Middle frontal gyrus (tissue), 1 donor: ENCODE results near the gene LRRC40.
"Not testable (repeated sequence)": the region's sequence is repeated elsewhere in the genome, so short reads cannot be mapped to it uniquely, and the experiment has no call there.

Source experiments
- DNase-seq: peaks from one replicate; pipeline ENCODE4 v3.0.0-alpha.2; 2015; ENCODE audit warnings: low spot score; ENCODE audit errors: extremely low spot score

Gene LRRC40

DNA sequence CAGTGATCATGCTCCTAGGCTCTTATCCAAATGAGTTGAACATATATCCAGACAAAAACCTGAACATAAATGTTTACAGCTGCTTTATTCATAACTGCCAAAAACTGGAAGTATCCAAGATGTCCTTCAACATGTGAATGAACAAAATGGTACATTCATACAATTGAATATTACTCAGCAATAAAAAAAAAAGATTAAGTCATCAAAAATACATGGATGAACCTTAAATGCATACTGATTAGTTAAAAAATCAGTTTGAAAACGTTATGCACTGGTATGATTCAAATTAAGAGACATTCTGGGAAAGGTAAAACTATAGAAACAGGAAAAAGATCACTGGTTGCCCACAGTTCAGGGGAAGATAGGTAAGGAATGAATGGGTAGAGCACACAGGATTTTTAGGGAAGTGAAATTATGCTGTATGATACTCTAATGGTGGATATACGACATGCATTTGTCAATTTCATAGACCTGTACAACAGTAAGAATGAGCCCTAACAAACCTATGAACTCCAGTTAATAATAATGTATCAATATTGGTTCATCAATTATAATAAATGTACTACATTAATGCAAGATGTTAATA, 3.1 kb downstream of the LRRC40 start:
- no peak for DNase-seq

DNA sequence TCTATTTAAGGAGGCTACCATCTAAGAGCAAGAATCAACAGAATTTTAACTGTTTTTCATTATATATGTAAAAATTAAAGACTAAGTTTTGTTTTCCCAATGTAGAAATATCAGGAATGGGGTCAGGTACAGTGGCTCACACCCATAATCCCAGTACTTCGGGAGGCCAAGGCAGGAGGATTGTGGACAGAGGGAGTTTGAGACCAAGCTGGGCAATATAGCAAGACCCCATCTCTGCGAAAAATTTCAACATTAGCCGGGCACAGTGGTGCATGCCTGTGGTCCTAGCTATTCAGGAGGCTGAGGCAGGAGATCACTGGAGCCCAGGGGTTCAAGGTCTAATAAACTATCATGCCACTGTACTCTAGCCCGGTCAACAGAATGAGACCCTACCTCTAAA, 5.3 kb downstream of the LRRC40 start:
- no peak for DNase-seq

DNA sequence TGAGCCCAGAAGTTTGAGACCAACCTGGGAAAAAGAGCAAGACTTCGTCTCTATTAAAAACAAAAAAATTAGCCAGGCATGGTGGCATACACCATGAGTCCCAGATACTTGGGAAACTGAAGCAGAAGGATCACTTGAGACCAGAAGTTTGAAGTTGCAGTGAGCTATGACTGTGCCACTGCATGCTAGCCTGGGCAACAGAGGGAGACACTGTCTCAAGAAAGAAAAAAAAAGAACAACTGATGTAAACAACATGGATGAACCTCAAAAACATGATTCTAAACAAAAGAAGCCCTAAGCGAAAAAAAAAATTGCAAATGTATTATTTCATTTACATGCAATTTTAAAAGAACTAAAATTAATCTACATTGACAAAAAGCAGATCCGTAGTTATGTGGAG, 9.0 kb downstream of the LRRC40 start:
- no peak for DNase-seq

DNA sequence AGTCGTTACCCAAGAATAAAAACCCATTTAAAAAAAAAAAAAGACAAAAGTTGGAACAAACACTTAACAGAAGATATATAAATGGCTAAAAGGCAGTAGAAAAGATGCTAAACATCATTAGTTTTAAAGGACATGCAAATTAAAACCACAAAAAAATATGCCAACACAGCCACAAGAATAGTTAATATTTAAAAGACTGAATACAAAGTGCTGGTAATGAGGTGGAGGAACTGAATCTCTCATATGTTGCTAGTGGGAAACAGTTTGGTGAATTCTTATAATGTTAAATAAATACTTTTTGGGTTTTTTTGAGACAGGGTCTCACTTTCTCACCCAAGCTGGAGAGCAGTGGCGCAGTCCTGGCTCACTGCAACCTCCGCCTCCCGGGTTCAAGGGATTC, 10.0 kb downstream of the LRRC40 start:
- no peak for DNase-seq

DNA sequence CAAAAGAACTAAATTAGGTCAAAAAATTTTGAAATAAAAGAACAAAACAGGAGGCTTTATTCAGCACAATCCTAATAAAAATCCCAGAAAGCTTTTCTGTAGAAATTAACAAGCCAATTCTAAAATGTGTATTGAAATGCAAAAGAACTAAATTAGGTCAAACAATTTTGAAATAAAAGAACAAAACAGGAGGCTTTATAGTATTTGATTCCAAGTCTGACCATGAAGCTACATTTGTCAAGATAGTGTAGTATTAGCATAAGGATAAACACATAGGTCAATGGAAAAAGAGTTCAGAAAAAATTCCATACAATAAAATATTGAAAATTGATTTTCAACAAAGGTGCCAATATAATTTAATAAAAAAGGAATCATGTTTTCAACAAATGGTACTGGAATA, 10.8 kb downstream of the LRRC40 start:
- DNase-seq: no peak

DNA sequence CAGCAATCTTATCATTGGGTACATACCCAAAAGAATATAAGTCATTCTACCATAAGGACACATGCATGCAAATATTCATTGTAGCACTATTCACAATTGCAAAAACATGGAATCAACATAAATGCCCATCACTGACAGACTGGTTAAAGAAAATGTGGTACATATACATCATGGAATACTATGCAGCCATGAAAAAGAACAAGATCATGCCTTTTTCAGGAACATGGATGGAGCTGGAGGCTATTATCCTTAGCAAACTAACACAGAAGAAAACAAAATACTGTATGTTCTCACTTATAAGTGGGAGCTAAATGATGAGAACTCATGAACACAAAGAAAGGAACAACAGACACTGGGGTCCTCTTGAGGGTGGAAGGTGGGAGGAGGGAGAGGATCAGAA, 12.9 kb downstream of the LRRC40 start:
- DNase-seq: not testable (repeated sequence)

DNA sequence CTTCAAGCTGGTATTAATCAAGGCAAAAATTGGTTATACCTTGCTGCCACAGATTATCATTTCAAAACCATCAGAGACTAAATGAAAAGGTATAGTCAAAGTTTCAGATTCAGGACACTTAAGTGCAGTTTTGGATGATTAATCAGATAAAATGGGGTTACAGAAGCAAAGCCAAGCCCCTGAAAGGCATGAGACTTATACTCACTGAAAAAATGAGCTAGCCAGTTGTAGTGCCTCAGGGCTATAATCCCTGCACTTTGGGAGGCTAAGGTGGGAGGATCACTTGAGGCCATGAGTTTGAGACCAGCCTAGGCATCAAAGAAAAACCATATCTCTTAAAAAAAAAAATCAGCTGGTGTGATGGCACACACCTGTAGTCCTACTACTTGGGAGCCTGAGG, 15.2 kb downstream of the LRRC40 start:
- DNase-seq: no peak

DNA sequence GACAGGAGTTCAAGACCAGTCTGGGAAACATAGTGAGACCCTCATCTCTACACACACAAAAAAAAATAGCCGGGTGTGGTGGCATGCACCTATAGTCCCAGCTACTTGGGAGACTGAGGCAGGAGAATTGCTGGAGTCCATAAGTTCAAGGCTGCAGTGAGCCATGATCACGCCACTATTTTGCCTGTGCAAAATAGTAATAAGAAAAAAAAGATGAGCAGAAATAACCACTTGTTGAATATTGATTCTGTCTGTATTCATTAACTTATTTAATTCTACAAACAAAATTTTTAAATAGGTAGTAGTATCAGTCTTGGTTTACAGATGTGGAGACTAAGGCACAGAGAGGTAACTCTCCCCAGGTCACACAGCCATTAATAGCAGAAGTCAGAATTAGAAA, 16.9 kb downstream of the LRRC40 start:
- DNase-seq: no peak

DNA sequence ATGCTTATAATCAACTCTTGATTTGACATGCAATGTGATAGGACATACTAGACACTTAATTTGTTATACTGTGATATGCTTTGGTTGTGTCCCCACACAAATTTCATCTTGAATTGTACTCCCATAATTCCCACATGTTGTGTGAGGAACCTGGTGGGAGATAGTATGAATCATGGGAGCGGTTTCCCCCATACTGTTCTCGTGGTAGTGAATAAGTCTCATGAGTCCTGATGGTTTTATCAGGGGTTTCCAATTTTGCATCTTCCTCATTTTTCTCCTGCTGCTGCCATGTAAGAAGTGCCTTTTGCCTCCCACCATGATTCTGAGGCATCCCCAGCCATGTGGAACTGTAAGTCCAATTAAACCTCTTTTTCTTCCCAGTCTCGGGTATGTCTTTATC, 20.2 kb downstream of the LRRC40 start:
- not testable (repeated sequence) for DNase-seq

DNA sequence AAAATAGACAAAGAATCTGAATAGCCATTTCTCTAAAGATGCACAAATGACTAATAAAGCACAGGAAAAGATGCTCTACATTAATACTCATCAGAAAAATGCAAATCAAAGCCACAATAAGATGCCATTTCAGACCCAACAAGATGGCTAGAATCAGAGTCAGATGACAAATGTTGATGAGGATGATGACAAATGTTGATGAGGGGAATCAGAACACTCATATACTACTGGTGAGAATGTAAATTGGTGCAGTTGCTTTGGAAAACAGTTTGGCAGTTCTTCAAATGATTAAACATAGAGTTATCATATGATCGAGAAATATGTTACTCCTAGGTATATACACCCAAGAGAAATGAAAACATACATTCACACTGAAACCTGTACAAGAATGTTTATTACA, 33.9 kb downstream of the LRRC40 start:
- no peak for DNase-seq

DNA sequence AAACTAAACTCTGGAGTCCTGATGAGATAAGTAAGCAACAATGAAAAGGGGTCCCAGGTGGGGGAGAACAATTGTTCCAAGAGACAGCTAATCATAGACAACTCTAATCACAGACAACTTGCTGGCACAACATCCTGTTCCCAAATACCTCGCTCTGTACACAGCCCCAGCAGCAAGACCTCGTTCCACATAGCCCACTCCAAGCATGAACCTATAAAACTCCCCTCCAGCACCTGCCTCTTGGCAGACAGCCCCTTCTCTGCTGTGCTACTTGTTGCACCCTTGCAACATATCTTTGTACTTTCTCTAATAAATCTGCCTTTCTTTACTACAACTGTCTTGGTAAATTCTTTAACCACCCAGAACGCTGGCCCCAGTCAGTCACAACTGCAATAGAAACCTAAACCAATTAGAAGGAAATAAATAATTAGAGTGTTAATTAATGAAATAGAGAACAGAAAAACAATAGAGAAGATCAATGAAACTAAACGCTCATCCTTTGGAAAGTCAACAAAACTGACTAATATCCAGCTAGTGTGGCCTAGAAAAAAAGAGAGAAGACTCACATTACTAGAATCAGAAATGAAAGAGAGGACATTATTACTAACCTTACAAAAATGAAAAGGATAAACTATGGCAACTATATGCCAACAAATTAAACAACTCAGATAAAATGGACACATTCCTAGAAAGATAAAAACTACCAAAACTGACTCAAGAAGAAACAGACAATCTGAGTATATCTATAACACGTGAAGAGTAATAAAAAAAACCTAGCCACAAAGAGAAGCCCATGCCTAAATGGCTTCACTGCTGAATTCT, 36.1 kb downstream of the LRRC40 start:
- DNase-seq: no peak

DNA sequence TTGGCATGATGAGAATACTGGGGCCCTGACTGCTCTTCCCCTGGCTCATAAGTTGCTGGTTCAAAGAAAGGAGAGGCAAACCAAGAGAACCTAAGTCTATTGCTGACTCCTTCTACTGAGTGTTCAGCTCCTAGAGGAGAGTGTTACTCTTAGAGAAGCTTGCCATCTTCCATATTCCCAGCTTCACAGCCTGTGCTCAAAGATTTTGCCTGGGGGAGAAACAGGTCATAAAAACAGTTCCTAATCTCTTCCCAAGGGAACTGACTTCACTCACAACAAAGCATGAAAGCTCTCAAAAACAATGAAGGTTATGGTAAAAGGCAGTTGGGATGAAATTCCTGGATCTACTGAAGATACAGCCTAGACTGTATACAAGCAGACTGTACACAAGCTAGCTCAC, 37.1 kb downstream of the LRRC40 start:
- DNase-seq: no peak

DNA sequence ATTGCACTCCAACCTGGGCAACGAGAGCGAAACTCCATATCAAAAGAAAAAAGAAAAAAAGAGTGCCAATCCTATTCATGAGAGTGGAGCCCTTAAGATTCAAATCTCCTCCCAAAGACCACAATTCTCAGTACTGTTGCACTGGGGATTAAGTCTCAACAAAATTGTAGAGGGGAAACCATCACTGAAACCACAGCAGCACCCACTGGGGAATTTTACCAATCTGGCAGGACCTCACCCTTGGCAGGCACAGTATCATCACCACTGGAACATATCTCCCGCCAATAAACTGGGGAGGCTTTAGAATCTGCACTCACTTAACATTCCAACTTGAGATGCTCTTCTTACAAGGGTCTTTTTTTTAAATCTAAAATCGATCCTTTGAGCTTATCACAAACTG, 41.0 kb downstream of the LRRC40 start:
- DNase-seq: no peak

DNA sequence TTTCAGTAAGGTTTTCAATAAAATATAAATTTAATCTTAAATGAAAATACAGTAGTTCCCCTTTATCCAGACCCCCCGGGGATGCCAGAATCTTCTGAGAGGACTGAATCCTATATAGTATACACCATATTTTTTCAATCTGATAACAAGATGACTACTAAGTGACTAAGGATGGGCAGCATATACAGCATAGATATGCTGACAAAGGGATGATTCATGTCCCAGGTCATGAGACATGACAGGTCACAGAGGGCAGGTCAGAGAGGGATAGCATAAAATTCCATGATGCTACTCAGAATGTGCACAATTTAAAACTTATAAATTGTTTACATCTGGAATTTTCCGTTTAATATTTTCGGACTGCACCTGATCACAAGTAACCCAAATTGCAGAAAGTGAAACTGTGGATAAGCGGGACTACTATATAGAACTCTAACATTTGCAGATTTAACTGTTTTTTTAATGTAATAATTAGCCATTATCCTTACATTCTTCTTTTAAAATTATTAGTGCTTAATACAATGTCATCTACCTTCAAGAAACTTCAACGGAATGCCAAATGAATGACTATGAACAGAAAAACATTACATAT, 48.8 kb downstream of the LRRC40 start:
- DNase-seq: no peak

DNA sequence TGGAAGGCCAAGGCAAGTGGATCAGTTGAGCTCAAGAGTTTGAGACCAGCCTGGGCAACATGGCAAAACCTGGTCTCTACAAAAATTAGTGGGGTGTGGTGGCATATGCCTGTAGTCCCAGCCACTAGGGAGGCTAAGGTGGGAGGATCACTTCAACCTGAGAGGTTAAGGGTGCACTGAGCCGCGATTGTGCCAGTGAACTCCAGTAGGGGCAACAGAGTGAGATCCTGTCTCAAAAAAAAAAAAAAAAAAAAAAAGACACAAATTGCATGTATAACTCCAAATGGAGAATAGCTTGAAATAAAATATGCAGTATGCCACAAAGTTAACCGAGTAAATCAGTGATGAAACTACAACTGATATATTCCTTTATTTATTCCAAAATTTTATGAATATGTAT, 51.6 kb downstream of the LRRC40 start:
- no peak for DNase-seq

DNA sequence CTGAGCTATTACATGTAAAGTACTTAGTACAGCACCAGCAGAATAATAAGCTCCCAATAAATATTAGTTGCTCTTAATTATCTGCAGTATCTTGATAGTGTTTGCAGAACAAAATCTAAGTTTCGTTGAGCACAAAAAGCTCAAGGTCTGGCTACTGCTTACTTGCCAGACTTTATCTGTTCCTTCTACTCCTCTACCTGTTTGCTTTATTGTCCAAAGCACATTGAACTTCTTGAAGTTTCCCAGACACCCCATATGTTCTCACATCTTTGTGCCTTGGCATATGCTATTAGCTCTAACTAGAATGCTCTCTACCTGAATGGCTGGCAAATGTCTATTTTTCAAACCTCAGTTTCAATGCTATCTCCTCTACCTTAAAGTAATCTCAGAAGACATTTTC, 54.9 kb downstream of the LRRC40 start:
- DNase-seq: no peak

DNA sequence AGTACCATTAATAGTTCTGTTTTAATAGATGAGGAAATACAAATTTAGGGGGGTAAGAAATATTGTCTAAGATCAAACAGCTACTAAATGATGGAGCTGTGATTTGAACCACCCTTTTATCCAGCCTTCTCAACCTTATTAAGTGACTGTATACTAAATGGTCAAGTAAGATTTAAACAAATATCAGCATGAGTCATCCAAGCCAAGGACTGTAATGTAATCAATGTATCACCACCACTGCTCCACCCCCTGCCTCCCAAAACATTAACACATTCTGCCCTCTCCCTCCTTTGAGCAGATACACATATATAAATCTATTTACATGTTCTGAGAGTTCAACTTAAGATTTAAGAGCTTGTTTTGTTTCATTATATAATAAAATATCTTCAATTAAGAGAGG, 58.9 kb downstream of the LRRC40 start:
- DNase-seq: no peak

DNA sequence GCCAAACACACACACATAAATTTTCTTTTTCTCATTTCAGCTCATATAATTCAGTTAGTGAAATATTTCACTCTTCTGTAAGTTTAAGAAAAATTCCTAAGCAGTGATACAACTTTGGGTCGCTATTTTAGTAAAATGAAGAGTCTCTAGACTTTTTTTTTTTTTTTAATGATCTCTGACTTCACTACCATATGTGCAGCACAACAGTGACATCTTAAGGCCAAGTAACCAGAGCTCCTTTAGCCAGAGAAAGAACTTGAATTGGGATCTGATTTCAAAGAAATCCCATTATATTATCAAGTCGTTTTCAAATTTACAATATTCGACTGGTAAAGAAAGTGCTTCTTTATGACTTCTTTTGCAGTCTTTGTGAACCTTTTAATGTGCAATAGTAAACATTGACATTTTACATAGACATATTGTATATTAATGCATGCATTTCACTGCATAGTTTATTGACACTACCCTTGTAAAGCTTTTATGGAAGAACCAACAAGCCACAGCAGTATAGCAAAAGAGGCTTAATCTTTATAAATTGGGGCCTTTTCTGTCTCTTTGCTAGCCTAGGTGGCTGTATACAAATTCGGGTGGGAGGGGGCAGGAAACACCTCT, 62.2 kb downstream of the LRRC40 start:
- no peak for DNase-seq

DNA sequence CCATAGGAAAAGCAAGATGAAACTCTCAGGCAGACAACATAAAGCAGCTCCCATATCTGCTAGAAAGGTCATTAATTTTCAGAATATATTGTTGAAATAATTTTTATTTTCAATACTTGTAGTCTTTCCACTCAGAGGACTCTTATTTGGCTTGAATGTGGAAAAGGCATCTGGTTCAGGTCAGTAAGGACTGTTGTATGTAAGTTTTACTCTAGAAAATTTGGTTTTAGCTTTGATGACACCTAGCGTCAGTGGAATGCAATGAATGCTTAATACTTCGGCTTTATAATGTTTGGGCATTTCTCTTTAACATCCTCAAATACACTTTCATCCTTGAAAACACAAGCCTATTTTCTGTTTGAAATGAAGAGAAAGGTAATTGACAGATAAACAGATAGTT, 63.3 kb downstream of the LRRC40 start:
- peak; percentile 10 for DNase-seq

DNA sequence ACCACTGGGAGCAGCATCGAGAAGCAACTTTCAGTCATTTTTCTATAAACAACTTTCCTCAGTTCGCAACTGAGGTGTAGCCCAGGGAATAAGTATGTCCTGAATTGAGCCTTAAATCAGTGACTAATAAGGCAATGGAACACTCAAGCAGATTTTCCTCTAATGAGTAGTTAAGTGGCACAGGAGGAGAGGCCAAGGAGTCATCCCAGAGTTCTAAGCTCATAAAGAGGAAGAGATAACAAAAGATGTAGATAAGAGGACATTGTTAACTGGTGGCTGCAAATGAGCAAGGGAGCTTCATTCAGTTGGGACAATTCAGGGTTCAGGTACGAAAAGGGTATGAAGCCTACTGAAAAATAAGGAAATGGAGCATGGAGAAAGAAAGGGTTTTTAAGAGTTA, 64.5 kb downstream of the LRRC40 start:
- DNase-seq: no peak

DNA sequence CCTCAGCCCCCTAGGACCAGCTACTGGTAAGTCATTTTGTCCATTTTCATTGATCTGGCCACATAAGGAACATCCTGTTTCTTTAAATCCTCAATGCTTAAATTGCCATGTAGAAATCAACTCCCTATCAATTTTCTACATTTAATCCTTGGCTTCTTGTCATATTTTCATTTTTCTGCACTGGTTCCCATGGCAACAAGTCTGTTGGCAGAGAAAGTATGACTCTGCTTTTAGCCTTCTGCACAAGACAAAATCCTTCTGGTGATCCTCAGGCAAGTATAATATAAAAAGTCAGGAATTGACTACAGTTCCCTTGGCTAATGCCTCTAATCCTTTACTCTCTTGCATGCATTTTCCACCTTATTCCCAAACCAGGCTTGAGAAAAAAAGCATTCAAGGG, 65.0 kb downstream of the LRRC40 start:
- DNase-seq: peak; percentile 27

DNA sequence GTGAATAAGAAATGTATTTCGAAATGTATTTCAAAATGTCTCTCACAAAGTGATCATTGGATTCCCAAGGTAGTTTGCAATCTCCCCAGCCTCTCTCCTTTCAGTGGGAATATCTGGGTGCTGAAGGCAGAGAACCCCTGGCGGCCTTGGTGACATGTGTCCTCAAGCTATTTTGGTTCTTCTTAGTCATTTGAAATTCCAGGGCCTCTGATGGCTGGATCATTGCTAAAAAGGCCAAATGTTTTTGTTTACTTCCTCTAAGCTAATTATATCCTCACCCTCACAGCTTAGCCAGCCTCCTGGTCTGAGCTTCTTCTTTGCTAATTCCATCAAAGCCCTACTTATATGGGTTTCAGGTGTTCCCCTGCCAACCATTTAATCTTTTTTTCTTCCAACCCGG, 71.2 kb downstream of the LRRC40 start:
- DNase-seq: no peak

DNA sequence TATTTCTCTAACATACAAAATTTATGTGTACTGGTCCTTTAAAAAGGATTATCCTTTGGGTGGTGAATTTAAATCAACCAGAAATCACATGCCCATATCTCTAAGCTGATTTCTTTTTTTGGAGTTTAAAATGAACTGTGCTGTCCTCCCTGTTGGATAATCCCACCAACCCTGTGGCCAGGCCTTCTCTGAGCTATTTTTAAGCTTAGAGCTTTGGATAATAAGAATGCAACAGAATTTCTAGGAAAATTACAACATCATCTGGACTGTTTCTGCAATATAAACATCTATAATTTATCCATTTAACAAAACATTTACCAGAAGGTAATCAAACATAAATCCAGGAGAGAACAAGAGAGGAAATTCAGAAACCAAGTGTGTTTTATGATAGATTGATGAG, 88.3 kb downstream of the LRRC40 start:
- no peak for DNase-seq
